Spleen (tissue), 7 donors: ENCODE measurements around the gene PIGR.

Experiments
- POLR2A ChIP-seq, 3 donors: fragments of 450-650 bp; IDR thresholded peaks; one replicate each; pipeline ENCODE4 v1.5.1; 2017; ENCODE audit warnings: antibody characterized with exemption in 3 of 3, mild to moderate bottlenecking in 1 of 3
- TF ChIP-seq, protein P1 (sequence below), 11 experiments: fragments of 200-600 bp in 7 of 11; fragments of 450-650 bp in 4 of 11; sonication (generic) in 4 of 11; IDR thresholded peaks in 8 of 11; conservative IDR thresholded peaks in 3 of 11; 1 replicate in 7 of 11; 2 replicates in 4 of 11; pipeline versions ENCODE4 v1.4.0 to v1.8.0; 2016 to 2021; ENCODE audit warnings: antibody characterized with exemption in 11 of 11, inconsistent platforms in 4 of 11, mild to moderate bottlenecking in 1 of 11
- donor health status: DM: no; HTN: no; CAD: no; lungs with moderate emphysema.
- donor health status: DM: no; HTN: no; CAD: no.
- donor health status: DM: no; HTN: no; CAD: no.

DNA sequence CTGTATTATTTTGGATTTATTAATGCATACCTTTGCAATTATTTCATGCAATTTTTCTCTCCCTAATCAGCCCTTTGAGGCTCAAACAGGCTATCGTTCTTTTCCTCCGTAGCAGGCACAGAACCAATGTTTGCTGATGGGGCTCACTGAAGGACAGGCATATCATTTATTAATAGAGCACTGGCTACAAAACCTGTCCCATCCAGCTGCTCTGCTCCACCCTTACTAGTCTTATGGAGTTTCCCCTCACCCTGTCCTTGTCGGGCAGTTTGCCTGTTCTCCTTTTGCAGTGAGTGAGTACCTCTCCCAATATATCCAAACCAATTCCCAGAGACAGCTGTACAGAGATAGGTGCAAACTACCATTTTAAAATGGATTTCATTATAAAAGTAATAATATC is 40.6 kb upstream of the PIGR start:
- no peak for TF ChIP-seq POLR2A (IDR thresholded peaks at IDR 0.05)
- TF ChIP-seq, protein P1, sequence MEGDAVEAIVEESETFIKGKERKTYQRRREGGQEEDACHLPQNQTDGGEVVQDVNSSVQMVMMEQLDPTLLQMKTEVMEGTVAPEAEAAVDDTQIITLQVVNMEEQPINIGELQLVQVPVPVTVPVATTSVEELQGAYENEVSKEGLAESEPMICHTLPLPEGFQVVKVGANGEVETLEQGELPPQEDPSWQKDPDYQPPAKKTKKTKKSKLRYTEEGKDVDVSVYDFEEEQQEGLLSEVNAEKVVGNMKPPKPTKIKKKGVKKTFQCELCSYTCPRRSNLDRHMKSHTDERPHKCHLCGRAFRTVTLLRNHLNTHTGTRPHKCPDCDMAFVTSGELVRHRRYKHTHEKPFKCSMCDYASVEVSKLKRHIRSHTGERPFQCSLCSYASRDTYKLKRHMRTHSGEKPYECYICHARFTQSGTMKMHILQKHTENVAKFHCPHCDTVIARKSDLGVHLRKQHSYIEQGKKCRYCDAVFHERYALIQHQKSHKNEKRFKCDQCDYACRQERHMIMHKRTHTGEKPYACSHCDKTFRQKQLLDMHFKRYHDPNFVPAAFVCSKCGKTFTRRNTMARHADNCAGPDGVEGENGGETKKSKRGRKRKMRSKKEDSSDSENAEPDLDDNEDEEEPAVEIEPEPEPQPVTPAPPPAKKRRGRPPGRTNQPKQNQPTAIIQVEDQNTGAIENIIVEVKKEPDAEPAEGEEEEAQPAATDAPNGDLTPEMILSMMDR (IDR thresholded peaks at IDR 0.05 in 8 of 11, conservative IDR thresholded peaks at IDR 0.05 in 3 of 11) = no peak
